OCI-LY7 (cell line): ENCODE results near the gene PATJ.

ENCODE experiments used
- EZH2phosphoT487 ChIP-seq: fragments of 200-600 bp; sonication (generic); IDR thresholded peaks from 2 replicates; pipeline ENCODE4 v1.6.1; 2018; ENCODE audit warnings: low read depth, borderline replicate concordance, mild to moderate bottlenecking, mixed run types, antibody characterized with exemption, low read length, moderate library complexity, mixed read lengths
- TF ChIP-seq, protein P1 (sequence below): fragments of 200-600 bp; sonication (generic); conservative IDR thresholded peaks from 2 replicates; pipeline ENCODE4 v1.5.1; 2014; ENCODE audit warnings: mild to moderate bottlenecking, antibody characterized with exemption, low read length, moderate library complexity, mixed read lengths

- TF ChIP-seq, protein P1, sequence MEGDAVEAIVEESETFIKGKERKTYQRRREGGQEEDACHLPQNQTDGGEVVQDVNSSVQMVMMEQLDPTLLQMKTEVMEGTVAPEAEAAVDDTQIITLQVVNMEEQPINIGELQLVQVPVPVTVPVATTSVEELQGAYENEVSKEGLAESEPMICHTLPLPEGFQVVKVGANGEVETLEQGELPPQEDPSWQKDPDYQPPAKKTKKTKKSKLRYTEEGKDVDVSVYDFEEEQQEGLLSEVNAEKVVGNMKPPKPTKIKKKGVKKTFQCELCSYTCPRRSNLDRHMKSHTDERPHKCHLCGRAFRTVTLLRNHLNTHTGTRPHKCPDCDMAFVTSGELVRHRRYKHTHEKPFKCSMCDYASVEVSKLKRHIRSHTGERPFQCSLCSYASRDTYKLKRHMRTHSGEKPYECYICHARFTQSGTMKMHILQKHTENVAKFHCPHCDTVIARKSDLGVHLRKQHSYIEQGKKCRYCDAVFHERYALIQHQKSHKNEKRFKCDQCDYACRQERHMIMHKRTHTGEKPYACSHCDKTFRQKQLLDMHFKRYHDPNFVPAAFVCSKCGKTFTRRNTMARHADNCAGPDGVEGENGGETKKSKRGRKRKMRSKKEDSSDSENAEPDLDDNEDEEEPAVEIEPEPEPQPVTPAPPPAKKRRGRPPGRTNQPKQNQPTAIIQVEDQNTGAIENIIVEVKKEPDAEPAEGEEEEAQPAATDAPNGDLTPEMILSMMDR = no peak
- no peak for TF ChIP-seq EZH2phosphoT487
Observed at GRCh38 chr1:61995641-61996040, 253.4 kb downstream of the PATJ start.
